ENCODE data around the gene CYFIP2. TPM values are rescaled to one million over a fixed set of nuclear protein-coding genes. Genes with fewer than 3 reads are reported as not detected.

Gene CYFIP2
- total and polyA plus RNA-seq, 10 of the 15 experiments (the other 5 are each of a cell fraction or from before 2014, with no cell fraction given): 43.4 to 173 (median 96.0) TPM

DNA sequence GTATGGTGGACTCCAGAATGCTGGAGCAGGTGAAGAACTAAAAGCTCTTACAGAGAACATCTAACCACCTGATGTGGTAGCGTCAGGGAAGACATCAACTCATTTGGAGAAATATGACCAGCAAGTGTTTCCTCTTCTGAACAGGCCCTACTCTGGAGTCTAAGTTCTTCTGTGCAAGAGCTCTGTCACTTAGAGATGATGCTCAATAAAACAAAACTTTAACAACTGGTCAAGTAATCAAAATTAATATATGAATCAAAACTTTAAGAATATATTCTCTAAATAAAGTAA, 85.8 kb downstream of the CYFIP2 start:
- intact Hi-C loops (cut with micrococcal nuclease; ENCODE audit: unreplicated experiment) (no loop called here), in situ Hi-C loops (cut with MboI) (no loop called here)
- Histone ChIP-seq H3K36me3 (ENCODE audit: control insufficient read depth in 2 of 2, insufficient read depth in 2 of 2, low read length in 1 of 2) (peaks cover 0 to 16% of the 10 kb centered on the region in 2 experiments; a peak in 3 of 4 replicates), H3K27ac (ENCODE audit: control insufficient read depth, insufficient read depth) (no peak overlapping the region; the same call in 1 of the 2 replicates), H3K4me3 (no peak overlapping the region), H4K20me1 (ENCODE audit: control insufficient read depth, insufficient read depth) (no peaks in the 10 kb centered on the region), H3K27me3 (replicated peaks in 1 of 2; ENCODE audit: control insufficient read depth in 2 of 2, insufficient read depth in 2 of 2, low read length in 1 of 2) (no peaks in the 10 kb centered on the region), H3K4me1 (ENCODE audit: control insufficient read depth, insufficient read depth, low read length) (peaks cover 5% of the 10 kb centered on the region; the same call in 1 of the 2 replicates), H3K9me3 (replicated peaks; ENCODE audit: control insufficient read depth, insufficient read depth, low read length) (peaks cover 3% of the 10 kb centered on the region; the same call in 2 of the 3 replicates), H3K79me2 (ENCODE audit: control insufficient read depth, insufficient read depth, low read length) (no peaks in the 10 kb centered on the region), H3K4me2 (ENCODE audit: control insufficient read depth, insufficient read depth) (no peak overlapping the region), H2AFZ (ENCODE audit: control insufficient read depth, low read depth, low read length) (no peak overlapping the region), H3K9ac (ENCODE audit: control insufficient read depth, insufficient read depth, low read length) (no peak overlapping the region)
- POLR2A ChIA-PET: no interaction called here
- RAD21 ChIA-PET (ENCODE audit: unreplicated experiment): interaction anchor here (1.6 kb wide), 1 partner anchor 391 kb away, joined by 3 read pairs; no protein-coding TSS in a partner anchor
- CTCF ChIA-PET: interaction anchor here (0.9 to 1.6 kb wide), 4 partner anchors 9 to 410 kb away, joined by 3 to 6 read pairs (median 4); no protein-coding TSS in a partner anchor
- BruUV-seq (replicated peaks): no TSS peak
- 0% methylated on average over 1 of the region's 1 CpG for WGBS (ENCODE audit: insufficient coverage, insufficient replicate concordance, low lambda C conversion rate, missing lambda C conversion rate)
- FAIRE-seq: no peak
- SMC1A ChIA-PET (ENCODE audit: uncharacterized antibody, unreplicated experiment): interaction anchor here (1.1 to 1.7 kb wide), 3 partner anchors 9 to 98 kb away, joined by 3 to 6 read pairs (median 6); no protein-coding TSS in a partner anchor
- no peak for DNase-seq (ENCODE audit: low read depth, low spot score)
- no peak for ATAC-seq
- TF ChIP-seq RCOR1 (conservative IDR thresholded peaks at IDR 0.05; ENCODE audit: low read depth, low read length): no peak
- TF ChIP-seq, protein P1, sequence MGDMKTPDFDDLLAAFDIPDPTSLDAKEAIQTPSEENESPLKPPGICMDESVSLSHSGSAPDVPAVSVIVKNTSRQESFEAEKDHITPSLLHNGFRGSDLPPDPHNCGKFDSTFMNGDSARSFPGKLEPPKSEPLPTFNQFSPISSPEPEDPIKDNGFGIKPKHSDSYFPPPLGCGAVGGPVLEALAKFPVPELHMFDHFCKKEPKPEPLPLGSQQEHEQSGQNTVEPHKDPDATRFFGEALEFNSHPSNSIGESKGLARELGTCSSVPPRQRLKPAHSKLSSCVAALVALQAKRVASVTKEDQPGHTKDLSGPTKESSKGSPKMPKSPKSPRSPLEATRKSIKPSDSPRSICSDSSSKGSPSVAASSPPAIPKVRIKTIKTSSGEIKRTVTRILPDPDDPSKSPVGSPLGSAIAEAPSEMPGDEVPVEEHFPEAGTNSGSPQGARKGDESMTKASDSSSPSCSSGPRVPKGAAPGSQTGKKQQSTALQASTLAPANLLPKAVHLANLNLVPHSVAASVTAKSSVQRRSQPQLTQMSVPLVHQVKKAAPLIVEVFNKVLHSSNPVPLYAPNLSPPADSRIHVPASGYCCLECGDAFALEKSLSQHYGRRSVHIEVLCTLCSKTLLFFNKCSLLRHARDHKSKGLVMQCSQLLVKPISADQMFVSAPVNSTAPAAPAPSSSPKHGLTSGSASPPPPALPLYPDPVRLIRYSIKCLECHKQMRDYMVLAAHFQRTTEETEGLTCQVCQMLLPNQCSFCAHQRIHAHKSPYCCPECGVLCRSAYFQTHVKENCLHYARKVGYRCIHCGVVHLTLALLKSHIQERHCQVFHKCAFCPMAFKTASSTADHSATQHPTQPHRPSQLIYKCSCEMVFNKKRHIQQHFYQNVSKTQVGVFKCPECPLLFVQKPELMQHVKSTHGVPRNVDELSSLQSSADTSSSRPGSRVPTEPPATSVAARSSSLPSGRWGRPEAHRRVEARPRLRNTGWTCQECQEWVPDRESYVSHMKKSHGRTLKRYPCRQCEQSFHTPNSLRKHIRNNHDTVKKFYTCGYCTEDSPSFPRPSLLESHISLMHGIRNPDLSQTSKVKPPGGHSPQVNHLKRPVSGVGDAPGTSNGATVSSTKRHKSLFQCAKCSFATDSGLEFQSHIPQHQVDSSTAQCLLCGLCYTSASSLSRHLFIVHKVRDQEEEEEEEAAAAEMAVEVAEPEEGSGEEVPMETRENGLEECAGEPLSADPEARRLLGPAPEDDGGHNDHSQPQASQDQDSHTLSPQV (IDR thresholded peaks at IDR 0.05): no peak
- TF ChIP-seq, protein P2, sequence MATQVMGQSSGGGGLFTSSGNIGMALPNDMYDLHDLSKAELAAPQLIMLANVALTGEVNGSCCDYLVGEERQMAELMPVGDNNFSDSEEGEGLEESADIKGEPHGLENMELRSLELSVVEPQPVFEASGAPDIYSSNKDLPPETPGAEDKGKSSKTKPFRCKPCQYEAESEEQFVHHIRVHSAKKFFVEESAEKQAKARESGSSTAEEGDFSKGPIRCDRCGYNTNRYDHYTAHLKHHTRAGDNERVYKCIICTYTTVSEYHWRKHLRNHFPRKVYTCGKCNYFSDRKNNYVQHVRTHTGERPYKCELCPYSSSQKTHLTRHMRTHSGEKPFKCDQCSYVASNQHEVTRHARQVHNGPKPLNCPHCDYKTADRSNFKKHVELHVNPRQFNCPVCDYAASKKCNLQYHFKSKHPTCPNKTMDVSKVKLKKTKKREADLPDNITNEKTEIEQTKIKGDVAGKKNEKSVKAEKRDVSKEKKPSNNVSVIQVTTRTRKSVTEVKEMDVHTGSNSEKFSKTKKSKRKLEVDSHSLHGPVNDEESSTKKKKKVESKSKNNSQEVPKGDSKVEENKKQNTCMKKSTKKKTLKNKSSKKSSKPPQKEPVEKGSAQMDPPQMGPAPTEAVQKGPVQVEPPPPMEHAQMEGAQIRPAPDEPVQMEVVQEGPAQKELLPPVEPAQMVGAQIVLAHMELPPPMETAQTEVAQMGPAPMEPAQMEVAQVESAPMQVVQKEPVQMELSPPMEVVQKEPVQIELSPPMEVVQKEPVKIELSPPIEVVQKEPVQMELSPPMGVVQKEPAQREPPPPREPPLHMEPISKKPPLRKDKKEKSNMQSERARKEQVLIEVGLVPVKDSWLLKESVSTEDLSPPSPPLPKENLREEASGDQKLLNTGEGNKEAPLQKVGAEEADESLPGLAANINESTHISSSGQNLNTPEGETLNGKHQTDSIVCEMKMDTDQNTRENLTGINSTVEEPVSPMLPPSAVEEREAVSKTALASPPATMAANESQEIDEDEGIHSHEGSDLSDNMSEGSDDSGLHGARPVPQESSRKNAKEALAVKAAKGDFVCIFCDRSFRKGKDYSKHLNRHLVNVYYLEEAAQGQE (IDR thresholded peaks at IDR 0.05; ENCODE audit: low read depth, low read length): no peak
- TF ChIP-seq RBBP5 (conservative IDR thresholded peaks at IDR 0.05): no peak
- no peak for TF ChIP-seq RAD21 (IDR thresholded peaks at IDR 0.05; ENCODE audit: insufficient read depth, low read depth, low read length)
- no peak for TF ChIP-seq TAF1 (IDR thresholded peaks at IDR 0.05; ENCODE audit: borderline replicate concordance, low read depth, low read length)
- TF ChIP-seq IRF3 (IDR thresholded peaks at IDR 0.05): no peak
- TF ChIP-seq RELA (IDR thresholded peaks at IDR 0.05; ENCODE audit: borderline replicate concordance, partially characterized antibody): no peak
- no peak for TF ChIP-seq MAX (IDR thresholded peaks at IDR 0.05; ENCODE audit: low read depth, low read length)
- no peak for TF ChIP-seq PKNOX1 (IDR thresholded peaks at IDR 0.05)
- TF ChIP-seq IRF4 (IDR thresholded peaks at IDR 0.05; ENCODE audit: low read depth, low read length): no peak
- no peak for TF ChIP-seq RUNX3 (IDR thresholded peaks at IDR 0.05; ENCODE audit: low read length)
- TF ChIP-seq SIN3A (IDR thresholded peaks at IDR 0.05; ENCODE audit: low read depth, low read length): no peak
- no peak for TF ChIP-seq PAX8 (IDR thresholded peaks at IDR 0.05)
- no peak for TF ChIP-seq HDAC6 (IDR thresholded peaks at IDR 0.05; ENCODE audit: unreplicated experiment)
